Globus pallidus (tissue), 1 donor: ENCODE results near the gene BFSP1.

ENCODE experiments used
- DNase-seq: peaks from one replicate; pipeline ENCODE4 v3.0.0-alpha.2; 2015; ENCODE audit warnings: low spot score

BFSP1 gene

GRCh38 chr20:17461941-17462340, 69.2 kb downstream of the BFSP1 start:
- DNase-seq = no peak

- no peak for DNase-seq
These were observed 71.1 kb downstream of the BFSP1 start for GRCh38 chr20:17460119-17460518.

- no peak for DNase-seq
These were observed 73.5 kb downstream of the BFSP1 start for GRCh38 chr20:17457588-17458190.

GRCh38 chr20:17457079-17457478, 74.1 kb downstream of the BFSP1 start:
- no peak for DNase-seq

GRCh38 chr20:17456279-17456678, 74.9 kb downstream of the BFSP1 start:
- no peak for DNase-seq

GRCh38 chr20:17453592-17453991, 77.6 kb downstream of the BFSP1 start:
- no peak for DNase-seq

GRCh38 chr20:17452441-17452840, 78.7 kb downstream of the BFSP1 start:
- DNase-seq = no peak

- no peak for DNase-seq
These were observed 82.1 kb downstream of the BFSP1 start for GRCh38 chr20:17449031-17449430.

GRCh38 chr20:17448071-17448470, 83.1 kb downstream of the BFSP1 start:
- no peak for DNase-seq

- no peak for DNase-seq
These were observed 85.0 kb downstream of the BFSP1 start for GRCh38 chr20:17446171-17446570.

- no peak for DNase-seq
These were observed 85.6 kb downstream of the BFSP1 start for GRCh38 chr20:17445543-17445942.

- no peak for DNase-seq
These were observed 87.1 kb downstream of the BFSP1 start for GRCh38 chr20:17444091-17444490.
